ENCODE measurements around the gene GMDS.

GRCh38 chr6:1820165-1820564, 425.2 kb downstream of the GMDS start:
- TF ChIP-seq CTCF (IDR thresholded peaks at IDR 0.05; ENCODE audit: low read depth, low read length), result no peak
- no peak for TF ChIP-seq EZH2phosphoT487 (IDR thresholded peaks at IDR 0.05; ENCODE audit: low read depth)

Data from OCI-LY3 (cell line).